Ovary (tissue), 3 donors: ENCODE data around the gene SV2B.

Source experiments
- POLR2A ChIP-seq: fragments of 450-650 bp; IDR thresholded peaks from one replicate; pipeline ENCODE4 v1.6.1; 2017; ENCODE audit warnings: antibody characterized with exemption, mild to moderate bottlenecking, moderate library complexity
- TF ChIP-seq, protein P1 (sequence below), 3 donors: fragments of 450-650 bp in 2 of 3; fragments of 200-600 bp in 1 of 3; IDR thresholded peaks; one replicate each; pipeline versions ENCODE4 v1.5.1 to v1.8.0; 2016 to 2022; ENCODE audit warnings: antibody characterized with exemption in 3 of 3, mild to moderate bottlenecking in 1 of 3
- donor health status: DM: no; HTN: no; CAD: no.

DNA sequence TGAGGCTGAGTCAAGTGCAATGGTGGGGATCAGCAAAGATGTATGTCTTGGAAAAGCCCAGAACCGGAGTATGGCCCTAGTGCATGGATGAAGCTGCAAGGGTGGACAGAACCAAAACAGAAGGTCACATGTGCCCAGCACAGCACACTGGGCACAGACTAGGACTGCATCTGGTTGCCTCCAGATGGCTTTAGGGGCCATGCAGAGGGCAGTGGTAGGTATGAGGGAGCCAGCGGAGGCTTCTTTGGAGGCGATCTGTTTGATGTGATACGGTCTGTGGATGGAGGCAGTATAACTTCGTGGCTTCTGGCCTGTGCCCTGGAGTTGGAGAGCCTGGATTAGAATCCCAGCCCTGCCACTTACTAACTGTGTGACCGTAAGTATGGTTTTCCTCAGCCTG is 29.4 kb downstream of the SV2B start:
- TF ChIP-seq, protein P1, sequence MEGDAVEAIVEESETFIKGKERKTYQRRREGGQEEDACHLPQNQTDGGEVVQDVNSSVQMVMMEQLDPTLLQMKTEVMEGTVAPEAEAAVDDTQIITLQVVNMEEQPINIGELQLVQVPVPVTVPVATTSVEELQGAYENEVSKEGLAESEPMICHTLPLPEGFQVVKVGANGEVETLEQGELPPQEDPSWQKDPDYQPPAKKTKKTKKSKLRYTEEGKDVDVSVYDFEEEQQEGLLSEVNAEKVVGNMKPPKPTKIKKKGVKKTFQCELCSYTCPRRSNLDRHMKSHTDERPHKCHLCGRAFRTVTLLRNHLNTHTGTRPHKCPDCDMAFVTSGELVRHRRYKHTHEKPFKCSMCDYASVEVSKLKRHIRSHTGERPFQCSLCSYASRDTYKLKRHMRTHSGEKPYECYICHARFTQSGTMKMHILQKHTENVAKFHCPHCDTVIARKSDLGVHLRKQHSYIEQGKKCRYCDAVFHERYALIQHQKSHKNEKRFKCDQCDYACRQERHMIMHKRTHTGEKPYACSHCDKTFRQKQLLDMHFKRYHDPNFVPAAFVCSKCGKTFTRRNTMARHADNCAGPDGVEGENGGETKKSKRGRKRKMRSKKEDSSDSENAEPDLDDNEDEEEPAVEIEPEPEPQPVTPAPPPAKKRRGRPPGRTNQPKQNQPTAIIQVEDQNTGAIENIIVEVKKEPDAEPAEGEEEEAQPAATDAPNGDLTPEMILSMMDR (IDR thresholded peaks at IDR 0.05): no peak
- no peak for TF ChIP-seq POLR2A
